H9 (cell line): Measurements from ENCODE around the gene PDE4B. TPM values are rescaled to one million over a fixed set of nuclear protein-coding genes. Genes with fewer than 3 reads are reported as not detected.

ENCODE experiments used
- DNase-seq: peaks from one replicate; pipeline ENCODE4 v3.0.0-alpha.2; 2017
- H2AFZ ChIP-seq: one replicate; pipeline ENCODE4 v1.6.1; 2013; ENCODE audit warnings: mild to moderate bottlenecking, low read length, control low read depth, moderate library complexity
- H2AK5ac ChIP-seq: 2 replicates; pipeline ENCODE4 v1.6.1; 2013; ENCODE audit warnings: low read length, control low read depth, mixed read lengths; ENCODE audit not compliant: insufficient read length
- H2BK120ac ChIP-seq: one replicate; pipeline ENCODE4 v1.6.1; 2013; ENCODE audit warnings: low read depth, mild to moderate bottlenecking, low read length, control low read depth, inconsistent platforms; ENCODE audit not compliant: poor library complexity, severe bottlenecking
- H2BK12ac ChIP-seq: 2 replicates; pipeline ENCODE4 v1.6.1; 2013; ENCODE audit warnings: low read length, control low read depth, mixed read lengths, low read depth; ENCODE audit not compliant: insufficient read length
- H2BK15ac ChIP-seq: 2 replicates; pipeline ENCODE4 v1.6.1; 2013; ENCODE audit warnings: low read depth, low read length, control low read depth
- H2BK20ac ChIP-seq: one replicate; pipeline ENCODE4 v1.6.1; 2013; ENCODE audit warnings: low read depth, mild to moderate bottlenecking, low read length, control low read depth, inconsistent platforms; ENCODE audit not compliant: poor library complexity, severe bottlenecking
- H2BK5ac ChIP-seq: 2 replicates; pipeline ENCODE4 v1.6.1; 2013; ENCODE audit warnings: low read length, control low read depth, mixed read lengths; ENCODE audit not compliant: insufficient read length
- H3K14ac ChIP-seq: 2 replicates; pipeline ENCODE4 v1.6.1; 2013; ENCODE audit warnings: low read length, control low read depth; ENCODE audit not compliant: insufficient read depth
- H3K18ac ChIP-seq: 2 replicates; pipeline ENCODE4 v1.6.1; 2013; ENCODE audit warnings: low read depth, mild to moderate bottlenecking, mixed read lengths, low read length, control low read depth; ENCODE audit not compliant: insufficient read length
- H3K23ac ChIP-seq: 2 replicates; pipeline ENCODE4 v1.6.1; 2013; ENCODE audit warnings: low read length, control low read depth, mixed read lengths, low read depth; ENCODE audit not compliant: insufficient read length
- H3K23me2 ChIP-seq: 2 replicates; pipeline ENCODE4 v1.6.1; 2013; ENCODE audit warnings: low read depth, mild to moderate bottlenecking, mixed read lengths, low read length, control low read depth; ENCODE audit not compliant: insufficient read length, poor library complexity, severe bottlenecking
- H3K27ac ChIP-seq: 2 replicates; pipeline ENCODE4 v1.5.1; 2013; ENCODE audit warnings: low read length, control low read depth, mixed read lengths, low read depth; ENCODE audit not compliant: insufficient read length
- H3K27me3 ChIP-seq: 2 replicates; pipeline ENCODE4 v1.6.1; 2013; ENCODE audit warnings: low read length, control low read depth, inconsistent platforms; ENCODE audit not compliant: insufficient read depth
- H3K4ac ChIP-seq: 2 replicates; pipeline ENCODE4 v1.6.1; 2013; ENCODE audit warnings: low read depth, mild to moderate bottlenecking, control low read depth, inconsistent platforms, low read length, moderate library complexity
- H3K4me1 ChIP-seq: 2 replicates; pipeline ENCODE4 v1.6.1; 2013; ENCODE audit warnings: low read length, control low read depth, inconsistent platforms; ENCODE audit not compliant: insufficient read depth
- H3K4me2 ChIP-seq: 2 replicates; pipeline ENCODE4 v1.6.1; 2013; ENCODE audit warnings: low read length, control low read depth, mixed read lengths; ENCODE audit not compliant: insufficient read length, insufficient read depth
- H3K56ac ChIP-seq: 2 replicates; pipeline ENCODE4 v1.6.1; 2013; ENCODE audit warnings: low read depth, mild to moderate bottlenecking, mixed read lengths, low read length, control low read depth; ENCODE audit not compliant: insufficient read length
- H3K79me1 ChIP-seq: 2 replicates; pipeline ENCODE4 v1.6.1; 2013; ENCODE audit warnings: low read depth, mild to moderate bottlenecking, moderate library complexity, low read length, control low read depth, inconsistent platforms; ENCODE audit not compliant: insufficient read depth, poor library complexity, severe bottlenecking
- H3K79me2 ChIP-seq: 2 replicates; pipeline ENCODE4 v1.6.1; 2013; ENCODE audit warnings: low read length, control low read depth, inconsistent platforms; ENCODE audit not compliant: insufficient read depth
- H3K9ac ChIP-seq: 2 replicates; pipeline ENCODE4 v1.6.1; 2013; ENCODE audit warnings: low read length, control low read depth, mixed read lengths; ENCODE audit not compliant: insufficient read length; ENCODE audit errors: extremely low read depth
- H3K9me3 ChIP-seq: one replicate; pipeline ENCODE4 v1.6.1; 2013; ENCODE audit warnings: low read depth, low read length, inconsistent platforms; ENCODE audit not compliant: control insufficient read depth
- H3T11ph ChIP-seq: one replicate; pipeline ENCODE4 v1.6.1; 2013; ENCODE audit warnings: mild to moderate bottlenecking, low read length, control low read depth, inconsistent platforms
- H4K20me1 ChIP-seq: one replicate; pipeline ENCODE4 v1.6.1; 2013; ENCODE audit not compliant: control insufficient read depth, insufficient read length, insufficient read depth
- H4K5ac ChIP-seq: 2 replicates; pipeline ENCODE4 v1.6.1; 2013; ENCODE audit warnings: low read depth, mild to moderate bottlenecking, mixed read lengths, low read length, control low read depth; ENCODE audit not compliant: insufficient read length
- H4K8ac ChIP-seq: replicated peaks from 2 replicates; pipeline ENCODE4 v1.6.1; 2013; ENCODE audit warnings: low read length, control low read depth, mixed read lengths, low read depth; ENCODE audit not compliant: insufficient read length
- H4K91ac ChIP-seq: 2 replicates; pipeline ENCODE4 v1.6.1; 2013; ENCODE audit warnings: low read depth, mild to moderate bottlenecking, moderate library complexity, mixed read lengths, low read length, control low read depth; ENCODE audit not compliant: insufficient read length
- H3K27ac Mint-ChIP-seq, 3 experiments: 2 replicates in 2 of 3; 3 replicates in 1 of 3; pipeline ENCODE4 v1.8.0; 2020 to 2021; ENCODE audit warnings: mixed read lengths in 3 of 3, mild to moderate bottlenecking in 1 of 3, moderate library complexity in 1 of 3
- H3K27me3 Mint-ChIP-seq: 2 replicates; pipeline ENCODE4 v1.8.0; 2021; ENCODE audit warnings: low read depth, mild to moderate bottlenecking, moderate library complexity, mixed read lengths
- H3K36me3 Mint-ChIP-seq, 3 experiments: 2 replicates in 2 of 3; 3 replicates in 1 of 3; pipeline ENCODE4 v1.8.0; 2020 to 2021; ENCODE audit warnings: low read depth in 3 of 3, mixed read lengths in 3 of 3; ENCODE audit not compliant: insufficient read depth in 1 of 3
- H3K4me1 Mint-ChIP-seq, 2 experiments: 2 replicates each; pipeline ENCODE4 v1.8.0; 2020; ENCODE audit warnings: mixed read lengths in 2 of 2
- H3K4me3 Mint-ChIP-seq, 2 experiments: 2 replicates in 1 of 2; 3 replicates in 1 of 2; pipeline ENCODE4 v1.8.0; 2020 to 2021; ENCODE audit warnings: mild to moderate bottlenecking in 2 of 2, mixed read lengths in 2 of 2, moderate library complexity in 1 of 2
- H3K9me3 Mint-ChIP-seq, 2 experiments: 2 replicates in 1 of 2; 3 replicates in 1 of 2; pipeline ENCODE4 v1.8.0; 2020; ENCODE audit warnings: mild to moderate bottlenecking in 2 of 2, mixed read lengths in 2 of 2, moderate library complexity in 1 of 2
- CTCF ChIP-seq: fragments of 200-600 bp; sonication (generic); conservative IDR thresholded peaks from 3 replicates; pipeline ENCODE4 v1.8.0; 2021; ENCODE audit warnings: antibody characterized with exemption, mild to moderate bottlenecking
- whole genome bisulfite sequencing: extraction: QIAGEN DNeasy Blood & Tissue Kit; methylation state at CpG from one replicate; pipeline ENCODE4 v1.1.7; 2013; ENCODE audit warnings: missing lambda C conversion rate, low lambda C conversion rate, mixed read lengths; ENCODE audit not compliant: insufficient read length; ENCODE audit errors: extremely low coverage; 5-methylcytosine and 5-hydroxymethylcytosine counted together
- total RNA-seq: library from RNA; stranded (reverse); gene quantifications from 2 replicates; pipeline ENCODE4 v1.2.1, GENCODE V29; 2021

Gene PDE4B
- total RNA-seq, 1 experiment from 2014 or later, result 19.8 TPM

GRCh38 chr1:66247415-66248208 lies 454.9 kb downstream of the PDE4B start:
- no peaks in the 10 kb centered on the region; the same call in 1 of the 2 replicates for H3K4me1 ChIP-seq
- H3K27ac Mint-ChIP-seq, result no peak overlapping the region
- H3K9me3 Mint-ChIP-seq, result no peaks in the 10 kb centered on the region
- no peak overlapping the region for H3K9ac ChIP-seq
- no peak overlapping the region for H2AFZ ChIP-seq
- H3K23ac ChIP-seq, result no peak overlapping the region
- no peaks in the 10 kb centered on the region for H3K9me3 ChIP-seq
- H3K4me1 Mint-ChIP-seq, result peaks cover 4% of the 10 kb centered on the region in 2 experiments; a peak in 2 of 4 replicates
- no peaks in the 10 kb centered on the region for H3K27me3 ChIP-seq
- H3K36me3 Mint-ChIP-seq, result no peaks in the 10 kb centered on the region
- H3K18ac ChIP-seq, result no peak overlapping the region
- H3K4me3 Mint-ChIP-seq, result no peak overlapping the region
- DNase-seq, result no peak
- H3K27ac ChIP-seq, result no peak overlapping the region
- no peaks in the 10 kb centered on the region for H3K27me3 Mint-ChIP-seq
- no peak overlapping the region for H3T11ph ChIP-seq
- no peak overlapping the region for H4K8ac ChIP-seq
- H2AK5ac ChIP-seq, result no peak overlapping the region
- no peaks in the 10 kb centered on the region for H3K79me2 ChIP-seq
- no peak overlapping the region for H2BK5ac ChIP-seq
- H4K20me1 ChIP-seq, result no peaks in the 10 kb centered on the region
- no peak overlapping the region for H3K4me2 ChIP-seq
- H2BK15ac ChIP-seq, result no peak overlapping the region
- no peak overlapping the region for H3K56ac ChIP-seq
- no peak overlapping the region for H3K14ac ChIP-seq
- no peak overlapping the region for H2BK20ac ChIP-seq
- no peaks in the 10 kb centered on the region for H3K23me2 ChIP-seq
- no peak for TF ChIP-seq CTCF
- H4K5ac ChIP-seq, result no peak overlapping the region
- no peak overlapping the region for H2BK120ac ChIP-seq
- H3K4ac ChIP-seq, result no peak overlapping the region
- no peak overlapping the region for H2BK12ac ChIP-seq
- H3K79me1 ChIP-seq, result no peaks in the 10 kb centered on the region
- no CpG with 5 or more reads among the region's 11 CpGs for WGBS
- H4K91ac ChIP-seq, result no peak overlapping the region
